Measurements from ENCODE around the gene DCLK2. TPM values are rescaled to one million over a fixed set of nuclear protein-coding genes. Genes with fewer than 3 reads are reported as not detected.

DCLK2 gene
- total and polyA plus RNA-seq, 2 of the 4 experiments (the other 2 are of a cell fraction): 11.3 to 15.5 TPM

DNA sequence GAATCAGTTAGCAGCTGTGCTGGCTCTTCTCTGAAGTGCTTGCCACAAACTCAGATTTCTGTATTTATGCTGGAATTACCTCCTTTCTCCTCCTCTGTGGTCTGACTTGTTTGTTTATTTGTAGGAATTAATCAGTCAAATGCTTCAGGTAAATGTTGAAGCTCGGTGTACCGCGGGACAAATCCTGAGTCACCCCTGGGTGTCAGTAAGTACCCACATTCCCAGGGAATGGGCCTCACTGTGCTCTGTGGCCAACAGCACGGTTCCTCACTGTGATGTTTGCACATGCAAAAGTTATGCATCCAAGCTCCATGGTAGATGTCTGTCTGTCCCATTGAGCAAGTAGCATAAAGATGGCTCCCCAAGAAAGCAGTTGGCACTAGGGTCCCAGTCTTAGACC lies 169.9 kb downstream of the DCLK2 start:
- dilution Hi-C loops (cut with HindIII; ENCODE audit: low sequenced_read_pairs, unreplicated experiment): no loop called here
- no peak overlapping the region for H3K4ac ChIP-seq (ENCODE audit: low read depth, low read length)
- H2BK15ac ChIP-seq (ENCODE audit: low read depth, low read length): no peak overlapping the region
- intact Hi-C loops (cut with micrococcal nuclease): no loop called here
- H3K27ac ChIP-seq (ENCODE audit: insufficient read depth, low read length): no peak overlapping the region
- TF ChIP-seq BHLHE40 (IDR thresholded peaks at IDR 0.05; ENCODE audit: low read depth, low read length) (no peak), MXI1 (IDR thresholded peaks at IDR 0.05; ENCODE audit: borderline replicate concordance, low read depth, low read length) (no peak), FOS (IDR thresholded peaks at IDR 0.05; ENCODE audit: low read depth, low read length) (no peak), SMC3 (IDR thresholded peaks at IDR 0.05; ENCODE audit: low read depth, low read length) (no peak), POLR2A (IDR thresholded peaks at IDR 0.05; ENCODE audit: low read depth, low read length) (no peak), MAFK (IDR thresholded peaks at IDR 0.05; ENCODE audit: low read depth, low read length) (no peak), CEBPB (IDR thresholded peaks at IDR 0.05; ENCODE audit: low read depth, low read length) (no peak), RFX5 (IDR thresholded peaks at IDR 0.05; ENCODE audit: low read depth, low read length) (no peak), NFE2L2 (IDR thresholded peaks at IDR 0.05; ENCODE audit: low read depth, low read length) (no peak)
- TF ChIP-seq, protein P1, sequence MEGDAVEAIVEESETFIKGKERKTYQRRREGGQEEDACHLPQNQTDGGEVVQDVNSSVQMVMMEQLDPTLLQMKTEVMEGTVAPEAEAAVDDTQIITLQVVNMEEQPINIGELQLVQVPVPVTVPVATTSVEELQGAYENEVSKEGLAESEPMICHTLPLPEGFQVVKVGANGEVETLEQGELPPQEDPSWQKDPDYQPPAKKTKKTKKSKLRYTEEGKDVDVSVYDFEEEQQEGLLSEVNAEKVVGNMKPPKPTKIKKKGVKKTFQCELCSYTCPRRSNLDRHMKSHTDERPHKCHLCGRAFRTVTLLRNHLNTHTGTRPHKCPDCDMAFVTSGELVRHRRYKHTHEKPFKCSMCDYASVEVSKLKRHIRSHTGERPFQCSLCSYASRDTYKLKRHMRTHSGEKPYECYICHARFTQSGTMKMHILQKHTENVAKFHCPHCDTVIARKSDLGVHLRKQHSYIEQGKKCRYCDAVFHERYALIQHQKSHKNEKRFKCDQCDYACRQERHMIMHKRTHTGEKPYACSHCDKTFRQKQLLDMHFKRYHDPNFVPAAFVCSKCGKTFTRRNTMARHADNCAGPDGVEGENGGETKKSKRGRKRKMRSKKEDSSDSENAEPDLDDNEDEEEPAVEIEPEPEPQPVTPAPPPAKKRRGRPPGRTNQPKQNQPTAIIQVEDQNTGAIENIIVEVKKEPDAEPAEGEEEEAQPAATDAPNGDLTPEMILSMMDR (conservative IDR thresholded peaks at IDR 0.05; ENCODE audit: low read depth, low read length): no peak
- TF ChIP-seq, protein P2, sequence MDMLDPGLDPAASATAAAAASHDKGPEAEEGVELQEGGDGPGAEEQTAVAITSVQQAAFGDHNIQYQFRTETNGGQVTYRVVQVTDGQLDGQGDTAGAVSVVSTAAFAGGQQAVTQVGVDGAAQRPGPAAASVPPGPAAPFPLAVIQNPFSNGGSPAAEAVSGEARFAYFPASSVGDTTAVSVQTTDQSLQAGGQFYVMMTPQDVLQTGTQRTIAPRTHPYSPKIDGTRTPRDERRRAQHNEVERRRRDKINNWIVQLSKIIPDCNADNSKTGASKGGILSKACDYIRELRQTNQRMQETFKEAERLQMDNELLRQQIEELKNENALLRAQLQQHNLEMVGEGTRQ (IDR thresholded peaks at IDR 0.05; ENCODE audit: low read depth, low read length): no peak
- no peak overlapping the region for H3K56ac ChIP-seq (ENCODE audit: extremely low read depth, insufficient read depth, low read length)
- DNase-seq (peak; percentile 40), ATAC-seq (ENCODE audit: low read depth) (peak; percentile 47)
- in situ Hi-C loops (cut with MboI; ENCODE audit: low sequenced_read_pairs): loop anchor here (10.0 kb wide), 1 partner anchor 233 kb away; no protein-coding TSS in a partner anchor
- WGBS, 2 experiments (ENCODE audit: extremely low coverage in 2 of 2, insufficient read length in 1 of 2): 54% methylated on average over 3 of the region's 4 CpGs; no CpG with 5 or more reads in 1 of the 2 experiments
- H2BK5ac ChIP-seq (ENCODE audit: low read depth, low read length, poor library complexity, severe bottlenecking): no peak overlapping the region
- no peak overlapping the region for H4K8ac ChIP-seq (ENCODE audit: low read depth in 2 of 2, low read length in 2 of 2)
- BruUV-seq (replicated peaks): no TSS peak
- H2BK120ac ChIP-seq (ENCODE audit: low read depth, low read length): no peak overlapping the region; the same call in 1 of the 2 replicates
- H2AK5ac ChIP-seq (ENCODE audit: low read depth, low read length): no peak overlapping the region
- peaks cover 7% of the 10 kb centered on the region for H3K4me1 ChIP-seq (ENCODE audit: control insufficient read depth, insufficient read depth, low read length)
- H3K9ac ChIP-seq (ENCODE audit: low read depth, low read length): no peak overlapping the region
- H2BK20ac ChIP-seq (ENCODE audit: low read depth, low read length): no peak overlapping the region
- no peak overlapping the region for H2AFZ ChIP-seq (replicated peaks; ENCODE audit: low read length, poor library complexity)
- no peak overlapping the region for H3K4me3 ChIP-seq (ENCODE audit: insufficient read depth, low read depth, low read length)
- H3K18ac ChIP-seq (ENCODE audit: low read depth, low read length): no peak overlapping the region
- H3K36me3 ChIP-seq (ENCODE audit: control insufficient read depth, insufficient read depth, low read length): peaks cover 19% of the 10 kb centered on the region
- H3K27me3 ChIP-seq (ENCODE audit: control insufficient read depth, insufficient read depth, low read length): no peaks in the 10 kb centered on the region
- no peak overlapping the region for H2AK9ac ChIP-seq (replicated peaks; ENCODE audit: low read depth, low read length, poor library complexity)
- H3K4me2 ChIP-seq (ENCODE audit: low read depth, low read length): no peak overlapping the region
- ChIA-PET CTCF (no interaction called here), POLR2A (ENCODE audit: unreplicated experiment) (no interaction called here)
- no peak overlapping the region for H3K14ac ChIP-seq (replicated peaks; ENCODE audit: low read depth, low read length)
- H3K79me1 ChIP-seq (ENCODE audit: low read depth in 1 of 2, low read length in 2 of 2): peaks cover 3 to 4% of the 10 kb centered on the region in 2 experiments; a peak in 1 of 4 replicates
- peaks cover 3% of the 10 kb centered on the region; the same call in 1 of the 2 replicates for H3K9me1 ChIP-seq (ENCODE audit: insufficient read depth, low read length)
- no peak overlapping the region for H4K5ac ChIP-seq (ENCODE audit: low read depth, low read length)
- H4K91ac ChIP-seq (ENCODE audit: insufficient read depth, low read depth, low read length): no peak overlapping the region
- no peak overlapping the region for H3K23ac ChIP-seq (ENCODE audit: low read depth, low read length)
- no peaks in the 10 kb centered on the region for H4K20me1 ChIP-seq (ENCODE audit: insufficient read depth, low read length)
- no peaks in the 10 kb centered on the region for H3K9me3 ChIP-seq (ENCODE audit: control insufficient read depth, insufficient read depth, low read length)

All from IMR-90 (cell line).